Nephron progenitor cell (in vitro differentiated cells): ENCODE measurements around the gene PPP1R26.
A peak's percentile ranks its signal among the peaks of the same experiment; 100 is the strongest.

Experiments
- DNase-seq: peaks from one replicate; pipeline ENCODE4 v3.0.0; 2021
- H3K27ac Mint-ChIP-seq: 2 replicates; pipeline ENCODE4 v1.8.0; 2021; ENCODE audit warnings: mild to moderate bottlenecking, moderate library complexity, mixed read lengths
- H3K27me3 Mint-ChIP-seq: 2 replicates; pipeline ENCODE4 v1.8.0; 2021; ENCODE audit warnings: mild to moderate bottlenecking, low read depth, mixed read lengths; ENCODE audit not compliant: poor library complexity
- H3K36me3 Mint-ChIP-seq: 2 replicates; pipeline ENCODE4 v1.8.0; 2021; ENCODE audit warnings: low read depth, mixed read lengths
- H3K4me1 Mint-ChIP-seq: 2 replicates; pipeline ENCODE4 v1.8.0; 2021; ENCODE audit warnings: mixed read lengths
- H3K4me3 Mint-ChIP-seq: 2 replicates; pipeline ENCODE4 v1.8.0; 2021; ENCODE audit warnings: mild to moderate bottlenecking, moderate library complexity, mixed read lengths
- H3K9me3 Mint-ChIP-seq: 2 replicates; pipeline ENCODE4 v1.8.0; 2021; ENCODE audit warnings: mild to moderate bottlenecking, moderate library complexity, mixed read lengths
- CTCF ChIP-seq: fragments of 200-600 bp; sonication (generic); IDR thresholded peaks from 2 replicates; pipeline ENCODE4 v1.5.0; 2021; ENCODE audit warnings: antibody characterized with exemption

PPP1R26 gene

GRCh38 chr9:135464181-135464580 lies 15.4 kb upstream of the PPP1R26 start:
- TF ChIP-seq CTCF: no peak
- Mint-ChIP-seq H3K27me3 (no peaks in the 10 kb centered on the region), H3K4me3 (no peak overlapping the region)

GRCh38 chr9:135468854-135469521 lies 10.6 kb upstream of the PPP1R26 start:
- Mint-ChIP-seq H3K27me3 (no peaks in the 10 kb centered on the region), H3K4me3 (peak overlapping the region; percentile 34), H3K36me3 (peaks cover 18% of the 10 kb centered on the region), H3K9me3 (no peaks in the 10 kb centered on the region), H3K27ac (peak overlapping the region; percentile 86), H3K4me1 (peaks cover 87% of the 10 kb centered on the region)
- no peak for DNase-seq
- no peak for TF ChIP-seq CTCF

More at GRCh38 chr9:135464181-135464580, 15.4 kb upstream of the PPP1R26 start:
- Mint-ChIP-seq H3K27ac (peak overlapping the region; percentile 81), H3K9me3 (no peaks in the 10 kb centered on the region), H3K36me3 (peaks cover 10% of the 10 kb centered on the region), H3K4me1 (peaks cover 60% of the 10 kb centered on the region)
- no peak for DNase-seq

- Mint-ChIP-seq H3K36me3 (peaks cover 14% of the 10 kb centered on the region), H3K4me3 (peak overlapping the region; percentile 70), H3K9me3 (no peaks in the 10 kb centered on the region), H3K27me3 (no peaks in the 10 kb centered on the region), H3K4me1 (peaks cover 85% of the 10 kb centered on the region), H3K27ac (peak overlapping the region; percentile 99)
- TF ChIP-seq CTCF: no peak
- DNase-seq: peak; percentile 75
Observed at GRCh38 chr9:135471791-135472640, 7.6 kb upstream of the PPP1R26 start.

- H3K27ac Mint-ChIP-seq: no peak overlapping the region
Observed at GRCh38 chr9:135473972-135474543, 5.5 kb upstream of the PPP1R26 start.

GRCh38 chr9:135474915-135475314 lies 4.7 kb upstream of the PPP1R26 start:
- peak; percentile 69 for DNase-seq
- Mint-ChIP-seq H3K4me1 (peaks cover 64% of the 10 kb centered on the region), H3K27ac (no peak overlapping the region)

More at GRCh38 chr9:135473972-135474543, 5.5 kb upstream of the PPP1R26 start:
- DNase-seq: no peak
- Mint-ChIP-seq H3K36me3 (peaks cover 8% of the 10 kb centered on the region), H3K9me3 (no peaks in the 10 kb centered on the region), H3K4me3 (no peak overlapping the region), H3K27me3 (no peaks in the 10 kb centered on the region), H3K4me1 (peaks cover 72% of the 10 kb centered on the region)
- TF ChIP-seq CTCF: no peak

More at GRCh38 chr9:135474915-135475314, 4.7 kb upstream of the PPP1R26 start:
- Mint-ChIP-seq H3K9me3 (no peaks in the 10 kb centered on the region), H3K27me3 (no peaks in the 10 kb centered on the region), H3K36me3 (peaks cover 8% of the 10 kb centered on the region), H3K4me3 (no peak overlapping the region)
- TF ChIP-seq CTCF: peak; percentile 57
